Purkinje cell (primary cell): ENCODE results near the gene RIOK3. TPM values are rescaled to one million over a fixed set of nuclear protein-coding genes. Genes with fewer than 3 reads are reported as not detected.

Experiments
- polyA plus RNA-seq: library from polyadenylated mRNA; unstranded; fragments of >200 nt; fragmentation: Nextera tagmentation; gene quantifications from 2 replicates; pipeline ENCODE4 v1.2.1, GENCODE V29; 2014

The RIOK3 gene
- 18.6 and 28.1 TPM in 2 replicates for polyA plus RNA-seq

GRCh38 chr18:23452728-23453679 lies at the start of gene RIOK3:
TSS of gene RIOK3 (plus strand) at chr18:23453287. CDS start at chr18:23453440, 153 bp downstream.

GRCh38 chr18:23503038-23503962 lies 50.2 kb downstream of the RIOK3 start, which contains the start of gene RMC1:
TSS of gene RMC1 (plus strand) at chr18:23503511. CDS start at chr18:23503619, 108 bp downstream.

Other genes starting within 250 kb of the RIOK3 start
- 233 and 351 TPM in 2 replicates for gene RMC1, start 50.2 kb downstream of the RIOK3 start, polyA plus RNA-seq
- gene NPC1, start 133.2 kb downstream of the RIOK3 start, polyA plus RNA-seq: 7.5 and 9.1 TPM in 2 replicates
- gene ANKRD29, start 209.6 kb downstream of the RIOK3 start, polyA plus RNA-seq: 27.0 and 30.2 TPM in 2 replicates
- gene LAMA3, start 236.2 kb downstream of the RIOK3 start, polyA plus RNA-seq: not detected in 2 replicates